ENCODE measurements around the gene MAGEE2.
"Not testable (repeated sequence)": the region's sequence is repeated elsewhere in the genome, so short reads cannot be mapped to it uniquely, and the experiment has no call there.

Gene MAGEE2, protein sequence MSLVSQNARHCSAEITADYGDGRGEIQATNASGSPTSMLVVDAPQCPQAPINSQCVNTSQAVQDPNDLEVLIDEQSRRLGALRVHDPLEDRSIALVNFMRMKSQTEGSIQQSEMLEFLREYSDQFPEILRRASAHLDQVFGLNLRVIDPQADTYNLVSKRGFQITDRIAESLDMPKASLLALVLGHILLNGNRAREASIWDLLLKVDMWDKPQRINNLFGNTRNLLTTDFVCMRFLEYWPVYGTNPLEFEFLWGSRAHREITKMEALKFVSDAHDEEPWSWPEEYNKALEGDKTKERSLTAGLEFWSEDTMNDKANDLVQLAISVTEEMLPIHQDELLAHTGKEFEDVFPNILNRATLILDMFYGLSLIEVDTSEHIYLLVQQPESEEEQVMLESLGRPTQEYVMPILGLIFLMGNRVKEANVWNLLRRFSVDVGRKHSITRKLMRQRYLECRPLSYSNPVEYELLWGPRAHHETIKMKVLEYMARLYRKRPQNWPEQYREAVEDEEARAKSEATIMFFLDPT

DNA sequence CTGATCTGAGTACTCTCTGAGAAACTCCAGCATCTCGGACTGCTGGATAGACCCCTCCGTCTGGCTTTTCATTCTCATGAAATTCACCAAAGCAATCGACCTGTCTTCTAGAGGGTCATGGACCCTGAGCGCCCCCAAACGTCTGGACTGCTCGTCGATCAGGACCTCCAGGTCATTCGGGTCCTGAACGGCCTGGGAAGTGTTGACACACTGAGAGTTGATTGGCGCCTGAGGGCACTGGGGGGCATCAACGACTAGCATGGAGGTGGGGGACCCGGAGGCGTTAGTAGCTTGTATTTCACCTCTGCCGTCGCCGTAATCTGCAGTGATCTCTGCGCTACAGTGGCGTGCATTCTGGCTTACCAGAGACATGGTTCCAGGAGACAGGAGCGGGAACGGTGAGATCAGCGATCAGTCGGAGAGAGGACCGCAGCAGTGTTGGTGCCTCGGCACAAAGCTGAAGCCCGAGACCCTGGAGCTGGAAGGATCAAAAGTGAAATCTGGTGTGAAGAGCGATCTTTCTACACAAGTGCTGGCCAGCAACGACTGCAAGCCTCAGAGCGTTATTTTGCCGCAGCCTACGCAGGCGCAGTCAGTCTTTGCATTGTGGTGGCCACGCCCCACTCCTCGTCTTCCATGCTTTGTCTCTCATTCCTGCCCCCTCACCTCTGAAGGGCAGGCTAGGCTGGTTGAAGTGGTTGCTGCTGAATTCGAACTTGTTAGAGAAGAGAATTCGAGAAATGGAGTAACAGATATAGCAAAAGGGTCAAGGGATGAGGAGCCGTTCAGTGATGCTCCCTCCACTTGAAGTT is at the start of gene MAGEE2:
MAGEE2 (minus strand) TSS at position 575 of the 812 bp plus-strand sequence; CDS start at position 372, 203 bp downstream.
- no peak for FAIRE-seq

DNA sequence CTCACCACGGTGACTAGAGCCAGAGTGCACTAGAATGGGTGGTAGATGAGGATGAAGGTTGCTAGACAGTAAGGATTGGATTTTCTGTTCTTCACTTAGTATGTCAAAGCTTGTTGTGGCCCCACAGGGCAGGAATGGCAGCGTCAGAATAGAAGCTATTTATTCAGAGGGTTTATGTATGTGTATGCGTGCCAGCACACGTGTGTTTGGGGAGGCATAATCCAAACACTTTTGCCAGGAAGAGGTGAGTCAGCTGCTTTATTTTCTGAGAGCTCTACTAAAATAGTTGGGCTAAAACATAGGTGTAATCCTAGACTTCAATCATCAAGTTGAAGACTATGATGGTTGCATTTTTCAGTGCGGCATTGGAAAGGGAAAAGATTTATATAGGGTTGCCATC is 1.2 kb upstream of the MAGEE2 start:
- FAIRE-seq, result no peak

DNA sequence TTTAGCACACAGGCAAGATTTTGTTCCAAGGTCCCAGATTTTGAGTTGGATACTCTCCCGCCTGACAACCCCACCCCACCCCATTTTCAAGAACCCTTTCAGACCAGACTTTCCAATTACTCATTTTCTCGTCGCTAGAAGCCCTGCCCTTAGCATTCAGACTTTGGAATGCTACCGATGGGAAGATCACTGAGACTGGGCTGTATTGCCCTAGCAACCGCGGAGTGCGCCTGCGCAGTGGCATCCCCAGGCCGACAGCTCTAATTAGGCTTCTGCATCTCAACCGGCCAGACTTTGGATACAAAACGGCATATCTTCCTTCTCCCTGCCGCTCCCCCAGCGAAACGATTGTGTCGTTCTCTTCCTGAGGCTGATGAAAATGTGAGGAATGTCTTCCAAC is 3.4 kb downstream of the MAGEE2 start:
- FAIRE-seq, result no peak

DNA sequence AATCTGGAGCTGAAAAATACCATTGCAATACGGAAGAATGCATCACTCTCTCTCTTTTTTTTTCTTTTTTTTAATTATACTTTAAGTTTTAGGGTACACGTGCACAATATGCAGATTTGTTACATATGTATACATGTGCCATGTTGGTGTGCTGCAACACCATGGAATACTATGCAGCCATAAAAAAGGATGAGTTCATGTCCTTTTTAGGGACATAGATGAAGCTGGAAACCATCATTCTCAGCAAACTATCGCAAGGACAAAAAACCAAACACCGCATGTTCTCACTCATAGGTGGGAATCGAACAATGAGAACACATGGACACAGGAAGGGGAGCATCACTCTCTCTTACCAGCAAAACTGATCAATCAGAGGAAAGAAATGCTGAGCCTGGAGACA is 17.0 kb downstream of the MAGEE2 start:
- not testable (repeated sequence) for FAIRE-seq

DNA sequence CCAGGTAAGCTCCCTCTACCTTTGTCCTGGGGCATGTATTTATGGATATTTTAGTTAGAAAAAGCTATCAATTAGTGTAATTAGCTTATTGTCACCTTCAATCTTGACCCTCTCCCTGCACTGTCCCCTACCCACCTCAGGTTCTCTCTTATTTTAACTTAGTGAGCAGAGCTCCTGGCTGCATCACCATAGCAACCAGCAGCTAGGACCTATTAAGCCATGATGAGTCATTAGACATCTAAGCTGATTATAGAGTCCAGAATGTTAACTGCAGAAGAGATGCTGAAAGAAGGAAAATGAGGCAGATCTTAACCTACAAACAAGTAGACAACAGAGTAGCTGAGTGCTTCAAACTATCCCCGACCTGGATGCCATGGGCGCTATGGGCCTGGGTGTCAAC is 36.6 kb downstream of the MAGEE2 start:
- peak; percentile 80 for FAIRE-seq

DNA sequence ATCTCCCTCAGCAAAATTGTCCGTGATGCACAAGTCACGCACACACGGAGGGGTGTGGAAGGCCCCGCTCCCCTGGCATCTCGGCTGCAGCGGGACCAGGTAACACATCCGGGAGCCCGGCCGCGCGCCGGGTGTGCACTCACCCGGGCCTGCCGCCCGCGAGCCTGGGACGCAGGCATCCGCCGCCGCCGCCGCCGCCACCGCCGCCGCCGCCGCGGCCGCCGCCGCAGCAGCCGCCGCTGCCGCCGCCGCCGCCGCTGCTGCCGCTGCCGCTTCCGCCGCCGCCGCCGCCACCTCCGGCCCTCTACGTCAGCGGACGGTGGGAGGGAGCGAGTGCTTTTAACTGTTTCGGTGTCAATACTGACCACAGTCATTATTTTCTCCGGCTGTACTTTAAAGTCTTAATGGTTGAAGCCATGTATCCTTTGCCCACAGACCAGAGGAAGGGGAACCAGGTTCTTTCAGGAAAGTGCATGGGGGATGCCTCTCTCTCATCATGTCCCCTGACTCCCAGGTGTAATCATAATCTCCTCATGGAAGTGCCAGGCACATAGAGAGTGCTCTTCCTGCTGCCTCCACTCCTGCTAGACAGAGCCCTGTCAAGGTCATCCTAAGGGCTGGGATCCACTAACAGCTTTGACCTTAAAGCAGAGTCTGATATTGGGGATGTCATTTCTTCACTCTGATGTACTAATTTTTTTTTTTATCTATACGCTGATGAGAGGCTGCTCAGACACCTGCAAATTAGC is 38.0 kb downstream of the MAGEE2 start:
- peak; percentile 82 for FAIRE-seq

Data from islet of Langerhans (tissue), 1 donor.